Measurements from ENCODE around the gene PDCD5.
"Not testable (repeated sequence)": the region's sequence is repeated elsewhere in the genome, so short reads cannot be mapped to it uniquely, and the experiment has no call there.

The PDCD5 gene, protein sequence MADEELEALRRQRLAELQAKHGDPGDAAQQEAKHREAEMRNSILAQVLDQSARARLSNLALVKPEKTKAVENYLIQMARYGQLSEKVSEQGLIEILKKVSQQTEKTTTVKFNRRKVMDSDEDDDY

DNA sequence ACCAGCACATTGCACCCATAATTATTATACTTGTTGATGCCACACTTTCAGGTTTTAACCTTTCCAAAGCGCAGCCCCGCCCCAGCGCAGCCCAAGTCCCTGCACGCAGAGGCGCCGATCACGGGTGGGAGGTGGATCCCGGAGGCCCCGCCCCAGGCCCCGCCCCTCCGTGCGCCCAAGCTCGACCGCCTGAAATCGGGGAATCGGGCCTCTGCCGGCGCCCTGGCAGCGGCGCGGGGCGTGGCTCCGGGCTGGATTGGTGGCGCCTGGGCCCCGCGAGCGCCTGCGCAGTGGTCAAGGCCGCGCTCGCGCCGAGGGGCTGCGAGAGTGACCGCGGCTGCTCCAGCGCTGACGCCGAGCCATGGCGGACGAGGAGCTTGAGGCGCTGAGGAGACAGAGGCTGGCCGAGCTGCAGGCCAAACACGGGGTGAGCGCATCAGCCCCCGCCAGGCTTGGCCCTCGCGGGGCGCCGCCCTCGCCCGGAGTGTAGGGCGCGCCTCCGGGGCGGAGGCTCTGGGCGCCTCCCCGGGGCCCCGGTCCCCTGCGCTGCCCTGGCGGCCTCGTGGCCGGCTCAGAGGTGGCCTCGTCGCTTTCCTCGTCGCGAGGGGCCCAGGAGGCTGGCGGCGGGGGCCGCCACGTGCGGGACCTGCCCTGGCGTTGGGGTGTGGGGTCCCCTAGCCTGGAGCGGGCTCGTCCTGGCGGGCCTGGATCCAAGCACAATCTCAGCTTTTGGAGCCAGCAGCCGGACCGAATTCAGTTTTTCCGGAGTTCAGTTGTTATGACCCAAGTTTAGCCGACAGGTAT is at the start of gene PDCD5:
Gene PDCD5 (plus strand): TSS at position 290 of the 804 bp plus-strand sequence. CDS start 72 bp downstream, at position 362.
- peak; percentile 98 for DNase-seq

DNA sequence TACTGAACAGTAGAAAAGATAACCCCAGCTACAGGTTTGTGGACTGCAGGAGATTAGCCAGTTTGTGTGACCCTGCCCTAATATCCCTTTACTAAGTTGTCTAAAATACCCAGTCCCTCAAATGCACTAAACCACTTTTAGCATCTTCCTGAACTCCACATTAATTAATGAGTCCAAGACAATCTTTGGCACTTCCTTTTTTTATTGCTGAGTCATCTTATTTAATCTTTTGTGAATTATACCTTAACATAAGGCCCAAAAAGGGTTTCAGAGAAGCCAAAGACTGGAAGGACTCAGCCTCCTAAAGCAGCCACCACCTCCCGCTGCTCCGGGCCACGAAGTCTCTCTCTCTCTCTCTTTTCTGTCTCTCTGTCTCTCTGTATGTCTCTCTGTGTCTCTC is 48.8 kb upstream of the PDCD5 start:
- DNase-seq, result no peak

- DNase-seq, result no peak
These were observed 43.4 kb upstream of the PDCD5 start for GRCh38 chr19:32537580-32537979.

DNA sequence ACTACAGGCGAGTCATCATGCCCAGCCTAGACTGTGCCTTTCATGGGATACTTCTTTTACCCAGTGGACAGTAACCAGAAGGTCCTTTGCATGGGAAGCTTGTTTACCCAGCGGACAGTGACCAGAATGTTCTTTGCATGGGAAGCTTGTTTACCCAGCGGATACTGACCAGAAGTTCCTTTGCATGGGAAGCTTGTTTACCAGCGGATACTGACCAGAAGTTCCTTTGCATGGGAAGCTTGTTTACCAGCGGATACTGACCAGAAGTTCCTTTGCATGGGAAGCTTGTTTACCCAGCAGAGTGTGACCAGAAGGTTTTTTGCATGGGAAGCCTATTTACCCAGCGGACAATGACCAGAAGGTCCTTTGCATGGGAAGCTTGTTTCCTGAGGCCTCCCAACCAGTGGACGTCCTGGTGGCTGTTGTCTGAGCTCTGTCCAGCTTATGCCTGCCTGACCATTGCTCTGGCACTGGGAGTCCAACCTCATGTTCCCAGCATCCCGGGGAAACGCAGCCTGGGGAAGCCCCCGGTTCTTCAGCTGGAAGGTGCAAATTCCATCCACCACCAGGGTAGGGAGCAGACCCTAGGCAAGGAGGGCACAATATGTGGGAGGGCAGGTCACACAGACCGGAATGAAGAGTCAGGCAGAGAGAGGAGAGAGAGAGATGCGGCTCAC is 41.6 kb upstream of the PDCD5 start:
- no peak for DNase-seq

- DNase-seq, result no peak
These were observed 40.4 kb upstream of the PDCD5 start for GRCh38 chr19:32540621-32541020.

GRCh38 chr19:32541376-32541775 is 39.6 kb upstream of the PDCD5 start:
- not testable (repeated sequence) for DNase-seq

DNA sequence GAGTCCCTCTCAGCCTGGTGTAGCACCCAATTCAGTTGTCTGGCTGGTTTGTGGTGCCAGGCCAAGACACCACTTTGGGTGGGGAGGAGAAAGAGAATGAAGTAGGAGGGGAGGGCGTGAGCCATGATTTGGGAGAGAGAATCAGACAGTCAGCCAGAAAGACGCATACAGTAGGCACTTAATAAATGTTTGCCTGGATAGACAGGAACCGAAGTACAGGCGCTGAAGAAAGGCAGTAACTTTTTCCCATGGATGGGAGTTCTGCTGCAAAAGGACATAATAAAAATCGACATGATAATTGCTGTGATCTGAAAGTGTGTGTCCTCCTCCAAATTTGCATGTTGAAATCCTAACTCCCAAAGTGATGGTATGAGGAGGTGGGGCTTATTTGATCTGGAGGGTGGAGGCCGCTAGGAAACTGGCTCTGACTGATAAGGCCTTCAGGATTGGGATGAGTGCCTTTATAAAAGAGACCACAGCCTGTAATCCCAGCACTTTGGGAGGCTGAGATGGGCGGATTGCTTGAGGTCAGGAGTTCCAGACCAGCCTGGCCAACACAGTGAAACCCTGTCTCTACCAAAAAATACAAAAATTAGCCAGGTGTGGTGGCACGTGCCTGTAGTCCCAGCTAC is 38.4 kb upstream of the PDCD5 start:
- DNase-seq, result no peak

DNA sequence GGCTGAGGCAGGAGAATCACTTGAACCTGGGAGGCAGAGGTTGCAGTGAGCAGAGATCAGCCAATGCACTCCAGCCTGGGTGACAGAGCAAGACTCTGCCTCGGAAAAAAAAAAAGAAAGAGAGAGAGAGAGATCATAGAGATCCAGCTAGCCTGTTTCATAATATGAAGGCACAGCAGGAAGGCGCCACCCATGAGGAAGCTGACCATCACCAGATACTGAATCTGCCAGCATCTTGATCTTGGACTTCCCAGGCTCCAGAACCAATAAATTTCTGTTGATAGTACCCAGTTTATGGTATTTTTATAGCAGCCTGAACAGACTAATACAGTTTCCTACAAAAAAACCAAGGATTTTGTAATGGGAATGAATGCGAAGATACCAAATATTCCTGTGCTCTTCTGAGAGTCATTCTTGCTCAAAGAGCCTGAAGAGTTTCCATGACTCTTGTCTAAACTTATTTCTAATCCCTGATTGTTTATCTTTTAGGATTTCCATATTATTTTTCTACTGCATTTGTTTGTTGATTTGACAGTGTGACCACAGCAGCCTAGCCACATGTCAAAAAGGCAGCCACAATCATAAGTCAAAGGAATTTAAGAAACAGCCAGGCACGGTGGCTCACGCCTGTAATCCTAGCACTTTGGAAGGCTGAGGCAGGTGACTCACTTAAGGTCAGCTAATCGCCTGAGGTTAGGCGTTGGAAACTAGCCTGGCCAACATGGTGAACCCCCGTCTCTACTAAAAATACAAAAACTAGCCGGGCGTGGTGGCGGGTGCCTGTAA is 37.7 kb upstream of the PDCD5 start:
- no peak for DNase-seq

DNA sequence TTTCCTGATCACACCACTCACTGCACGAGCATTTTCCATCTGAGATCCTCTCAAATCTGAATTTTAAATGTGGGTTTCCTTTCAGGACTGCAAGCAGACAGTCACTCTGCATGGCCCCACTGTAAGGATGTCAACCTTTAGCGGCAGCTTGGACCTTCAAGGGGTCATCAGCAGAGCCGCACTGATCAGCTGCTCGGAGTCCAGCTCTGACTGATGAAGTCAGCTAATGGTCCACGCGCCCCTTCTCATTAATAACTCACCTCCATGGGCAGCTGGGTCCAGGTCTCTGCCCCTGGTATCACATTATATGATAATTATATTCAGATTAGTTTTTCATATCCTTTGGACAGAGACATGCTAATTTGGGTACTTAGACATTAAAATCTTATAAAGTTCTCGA is 36.1 kb upstream of the PDCD5 start:
- no peak for DNase-seq

- DNase-seq, result no peak
These were observed 30.3 kb upstream of the PDCD5 start for GRCh38 chr19:32550666-32551065.

DNA sequence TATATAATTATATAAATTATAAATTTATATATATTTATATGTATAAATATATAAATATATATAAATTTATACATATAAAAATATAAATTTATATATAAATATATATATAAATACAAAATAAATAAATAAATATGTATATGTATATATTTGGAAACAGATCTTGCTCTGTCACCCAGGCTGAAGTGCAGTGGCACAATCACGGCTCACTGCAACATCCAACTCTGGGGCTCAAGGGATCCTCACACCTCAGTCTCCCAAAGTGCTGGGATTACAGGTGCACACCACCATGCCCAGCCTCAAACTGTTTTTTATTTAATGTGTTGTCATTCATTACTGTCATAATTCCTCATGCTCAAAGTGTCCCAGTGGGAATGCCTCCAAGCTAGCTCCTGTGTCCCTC is 25.2 kb upstream of the PDCD5 start:
- no peak for DNase-seq

- DNase-seq, result no peak
These were observed 22.3 kb upstream of the PDCD5 start for GRCh38 chr19:32558607-32559228.

DNA sequence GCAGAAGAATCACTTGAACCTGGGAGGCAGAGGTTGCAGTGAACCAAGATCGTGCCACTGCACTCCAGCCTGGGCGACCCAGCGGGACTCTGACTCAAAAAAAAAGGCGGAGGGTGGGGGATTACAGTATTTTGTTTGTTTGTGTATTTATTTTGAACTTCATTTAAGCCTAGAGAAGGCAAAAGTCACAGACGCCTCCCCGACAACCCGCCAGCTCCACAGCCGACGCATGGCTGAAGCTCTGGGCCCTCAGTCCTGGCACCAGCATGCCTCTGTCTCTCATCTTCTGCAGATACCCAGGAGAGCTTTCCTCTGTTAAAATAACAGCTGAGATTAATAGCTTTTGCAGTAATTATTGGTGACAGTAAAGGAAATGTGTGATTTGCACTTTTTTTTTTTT is 17.2 kb upstream of the PDCD5 start:
- DNase-seq, result no peak

GRCh38 chr19:32566246-32566830 is 14.7 kb upstream of the PDCD5 start:
- no peak for DNase-seq

DNA sequence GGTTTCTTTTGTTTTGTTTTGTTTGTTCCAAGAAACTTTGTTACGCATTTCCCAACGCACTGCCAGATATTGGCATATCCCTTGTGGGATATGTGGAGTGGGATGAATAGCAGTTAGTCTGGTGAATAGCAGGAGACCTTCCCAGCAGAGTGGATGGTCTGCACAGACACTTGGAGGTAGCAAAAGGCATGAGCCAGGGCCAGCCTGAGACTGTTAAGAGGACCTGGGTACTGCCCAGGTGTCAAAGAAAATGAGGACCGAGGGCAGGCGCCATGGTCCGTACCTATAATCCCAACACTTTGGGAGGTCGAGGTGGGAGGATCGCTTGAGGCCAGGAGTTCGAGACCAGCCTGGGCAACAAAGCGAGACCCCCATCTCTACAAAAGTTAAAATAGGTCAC is 13.5 kb upstream of the PDCD5 start:
- DNase-seq, result no peak

- DNase-seq, result peak; percentile 30
These were observed 10.8 kb upstream of the PDCD5 start for GRCh38 chr19:32570081-32570785.

- DNase-seq, result not testable (repeated sequence)
These were observed 9.4 kb upstream of the PDCD5 start for GRCh38 chr19:32571471-32572075.

DNA sequence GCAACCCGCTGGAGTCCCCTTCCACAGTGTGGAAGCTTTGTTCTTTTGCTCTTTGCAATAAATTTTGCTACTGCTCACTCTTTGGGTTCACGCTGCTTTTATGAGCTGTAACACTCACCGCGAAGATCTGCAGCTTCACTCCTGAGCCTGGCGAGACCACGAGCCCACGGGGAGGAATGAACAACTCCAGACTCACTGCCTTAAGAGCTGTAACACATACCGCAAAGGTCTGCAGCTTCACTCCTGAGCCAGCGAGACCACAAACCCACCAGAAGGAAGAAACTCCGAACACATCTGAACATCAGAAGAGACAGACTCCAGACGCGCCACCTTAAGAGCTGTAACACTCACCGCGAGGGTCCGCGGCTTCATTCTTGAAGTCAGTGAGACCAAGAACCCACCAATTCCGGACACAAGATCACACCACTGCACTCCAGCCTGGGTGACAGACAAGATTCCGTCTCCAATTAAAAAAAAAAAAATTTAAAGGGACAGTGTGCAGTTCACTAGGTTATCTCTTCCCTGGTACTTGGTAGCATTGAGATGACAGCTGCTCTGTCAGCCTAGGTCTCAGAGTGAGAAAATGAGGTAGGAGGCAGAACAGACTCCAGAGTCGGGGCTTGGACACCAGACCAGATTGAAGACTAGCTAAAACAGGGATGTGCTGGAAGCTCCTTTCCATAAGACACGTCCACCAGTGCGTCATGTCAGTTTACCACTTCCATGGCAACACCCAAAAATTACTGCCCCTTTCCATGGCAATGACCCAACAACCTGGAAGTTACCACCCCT is 8.1 kb upstream of the PDCD5 start:
- DNase-seq, result not testable (repeated sequence)

DNA sequence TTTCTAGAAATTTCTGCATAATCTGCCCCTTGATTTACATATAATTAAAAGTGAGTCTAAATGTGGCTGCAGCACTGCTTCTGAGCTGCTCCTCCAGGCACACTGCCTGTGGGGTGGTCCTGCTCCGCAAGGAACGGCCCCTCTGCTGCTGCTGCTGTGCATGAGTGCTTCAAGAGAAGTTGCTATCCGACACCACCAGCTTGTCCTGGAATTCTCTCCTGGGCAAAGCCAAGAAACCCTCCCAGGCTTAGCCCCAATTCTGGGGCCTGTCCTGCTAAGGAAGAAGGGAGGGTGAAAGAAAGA is 7.5 kb upstream of the PDCD5 start:
- DNase-seq, result no peak

- DNase-seq, result no peak
These were observed 4.2 kb upstream of the PDCD5 start for GRCh38 chr19:32576790-32577189.
